ENCODE measurements around the gene BMI1.

GRCh38 chr10:22285130-22285529, 35.8 kb upstream of the BMI1 start:
- TF ChIP-seq CTCF (conservative IDR thresholded peaks at IDR 0.05 in 1 of 2, IDR thresholded peaks at IDR 0.05 in 1 of 2; ENCODE audit: low read depth in 1 of 2, low read length in 2 of 2): no peak
- no peak for TF ChIP-seq EZH2 (IDR thresholded peaks at IDR 0.05; ENCODE audit: low read length, missing control alignments)
